Bronchial epithelial cell (primary cell): Measurements from ENCODE around the gene PPP1R36. TPM values are rescaled to one million over a fixed set of nuclear protein-coding genes. Genes with fewer than 3 reads are reported as not detected.

Experiments used
- DNase-seq: peaks from one replicate; pipeline ENCODE4 v3.0.0-alpha.2; 2010; ENCODE audit warnings: low read depth
- FAIRE-seq: peaks from 2 replicates; lab custom pipeline; 2011; peaks lifted over from hg19 to GRCh38; lab: Jason Lieb, UNC
- H3K27me3 ChIP-seq: 2 replicates; pipeline ENCODE4 v1.5.1; 2011; ENCODE audit warnings: low read length; ENCODE audit not compliant: control insufficient read depth, insufficient read depth
- H3K36me3 ChIP-seq: 2 replicates; pipeline ENCODE4 v1.5.1; 2011; ENCODE audit warnings: low read length; ENCODE audit not compliant: control insufficient read depth, insufficient read depth
- H3K4me3 ChIP-seq: 2 replicates; pipeline ENCODE4 v1.5.1; 2011; ENCODE audit warnings: mild to moderate bottlenecking, low read depth, low read length, control low read depth
- CTCF ChIP-seq: IDR thresholded peaks from 2 replicates; pipeline ENCODE4 v1.5.1; 2011; ENCODE audit warnings: mild to moderate bottlenecking, moderate library complexity, low read length, control low read depth, inconsistent platforms; ENCODE audit not compliant: insufficient read depth, severe bottlenecking
- total RNA-seq: library from RNA; depleted of rRNA; stranded (reverse); fragments of >200 nt; gene quantifications from 2 replicates; pipeline ENCODE4 v1.2.1, GENCODE V29; 2014

Gene PPP1R36
- total RNA-seq, 1 donor from 2014 or later: 1.1 TPM

DNA sequence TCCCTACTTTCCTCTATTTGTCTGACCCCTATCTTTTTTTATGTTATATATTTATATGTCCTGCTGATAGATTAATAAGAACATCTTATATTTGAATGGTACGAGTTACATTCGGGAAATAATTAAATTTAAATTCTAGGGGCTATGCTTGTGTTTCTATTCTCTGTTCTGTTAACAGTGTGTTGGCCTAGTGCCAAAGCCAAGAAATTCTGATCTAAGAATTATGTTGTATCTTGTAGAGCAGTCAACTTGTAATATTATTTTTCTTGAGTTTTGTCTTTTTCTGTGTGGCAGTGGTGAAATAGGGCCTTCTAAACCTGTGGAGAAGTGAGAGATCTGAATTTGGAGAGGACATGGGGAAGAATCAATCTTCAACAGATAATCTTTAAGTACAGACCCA is 18.2 kb upstream of the PPP1R36 start:
- Histone ChIP-seq H3K36me3 (no peaks in the 10 kb centered on the region), H3K4me3 (no peak overlapping the region), H3K27me3 (no peaks in the 10 kb centered on the region)
- no peak for TF ChIP-seq CTCF
- FAIRE-seq (no peak), DNase-seq (no peak)

DNA sequence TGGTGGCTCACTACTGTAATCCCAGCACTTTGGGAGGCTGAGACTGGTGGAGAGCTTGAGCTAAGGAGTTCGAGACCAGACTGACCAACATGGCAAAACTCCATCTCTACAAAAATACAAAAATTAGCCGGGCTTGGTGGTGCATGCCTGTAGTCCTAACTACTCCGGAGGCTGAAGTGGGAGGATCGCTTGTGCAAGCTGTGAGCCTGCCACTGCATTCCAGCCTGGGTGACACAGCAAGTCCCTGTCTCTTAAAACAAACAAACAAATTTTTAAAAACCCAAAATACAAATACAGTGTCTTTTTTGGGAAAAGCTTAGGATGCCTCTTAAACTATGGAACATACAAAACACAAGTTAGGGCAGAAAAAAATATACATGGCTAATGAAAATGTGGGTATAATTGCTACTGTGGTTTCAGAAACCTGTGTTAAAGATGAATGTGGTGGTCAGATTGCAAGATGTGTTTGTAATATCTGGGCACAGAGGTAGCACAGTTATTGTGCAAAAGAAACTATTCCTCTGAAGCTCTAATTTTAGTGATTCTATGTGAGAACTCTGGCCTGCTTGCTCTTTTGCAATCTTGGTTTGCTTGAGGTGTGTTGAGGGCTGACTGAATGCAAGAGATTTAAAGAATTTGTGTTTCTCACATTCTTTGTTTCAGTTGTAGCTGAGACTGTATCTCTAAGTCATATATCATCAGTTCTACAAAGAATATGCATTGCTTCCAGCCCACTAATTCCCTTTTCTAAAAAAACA is 13.1 kb upstream of the PPP1R36 start:
- TF ChIP-seq CTCF: no peak
- H3K36me3 ChIP-seq: no peaks in the 10 kb centered on the region
- no peak for FAIRE-seq
- H3K4me3 ChIP-seq: no peak overlapping the region
- no peak for DNase-seq
- H3K27me3 ChIP-seq: peaks cover 9% of the 10 kb centered on the region

- DNase-seq (peak; percentile 96), FAIRE-seq (peak; percentile 95)
- Histone ChIP-seq H3K27me3 (peaks cover 18% of the 10 kb centered on the region), H3K4me3 (peak within 1 kb of the TSS; percentile 42), H3K36me3 (no peaks in the 10 kb centered on the region)
- TF ChIP-seq CTCF: peak; percentile 95
Measured at GRCh38 chr14:64540208-64541202, 9.3 kb upstream of the PPP1R36 start, which contains the start of gene HSPA2. HSPA2 (plus strand) TSS chr14:64540741; CDS start chr14:64540850, 109 bp downstream.

DNA sequence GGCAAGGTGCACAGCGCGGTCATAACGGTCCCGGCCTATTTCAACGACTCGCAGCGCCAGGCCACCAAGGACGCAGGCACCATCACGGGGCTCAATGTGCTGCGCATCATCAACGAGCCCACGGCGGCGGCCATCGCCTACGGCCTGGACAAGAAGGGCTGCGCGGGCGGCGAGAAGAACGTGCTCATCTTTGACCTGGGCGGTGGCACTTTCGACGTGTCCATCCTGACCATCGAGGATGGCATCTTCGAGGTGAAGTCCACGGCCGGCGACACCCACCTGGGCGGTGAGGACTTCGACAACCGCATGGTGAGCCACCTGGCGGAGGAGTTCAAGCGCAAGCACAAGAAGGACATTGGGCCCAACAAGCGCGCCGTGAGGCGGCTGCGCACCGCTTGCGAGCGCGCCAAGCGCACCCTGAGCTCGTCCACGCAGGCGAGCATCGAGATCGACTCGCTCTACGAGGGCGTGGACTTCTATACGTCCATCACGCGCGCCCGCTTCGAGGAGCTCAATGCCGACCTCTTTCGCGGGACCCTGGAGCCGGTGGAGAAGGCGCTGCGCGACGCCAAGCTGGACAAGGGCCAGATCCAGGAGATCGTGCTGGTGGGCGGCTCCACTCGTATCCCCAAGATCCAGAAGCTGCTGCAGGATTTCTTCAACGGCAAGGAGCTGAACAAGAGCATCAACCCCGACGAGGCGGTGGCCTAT is 8.3 kb upstream of the PPP1R36 start:
- no peak overlapping the region for H3K4me3 ChIP-seq
- peak; percentile 9 for TF ChIP-seq CTCF
- no peak for FAIRE-seq
- peaks cover 18% of the 10 kb centered on the region for H3K27me3 ChIP-seq
- H3K36me3 ChIP-seq: no peaks in the 10 kb centered on the region
- DNase-seq: no peak

GRCh38 chr14:64541972-64542835 is 7.6 kb upstream of the PPP1R36 start:
- DNase-seq (no peak), FAIRE-seq (no peak)
- Histone ChIP-seq H3K36me3 (no peaks in the 10 kb centered on the region), H3K4me3 (peak overlapping the region; percentile 1), H3K27me3 (peaks cover 18% of the 10 kb centered on the region)
- TF ChIP-seq CTCF: no peak
